ENCODE data around the gene RACGAP1. TPM values are rescaled to one million over a fixed set of nuclear protein-coding genes. Genes with fewer than 3 reads are reported as not detected.

Gene RACGAP1
- total and polyA plus RNA-seq, 2 of the 4 experiments (the other 2 are of a cell fraction) = 37.9 to 110 TPM

DNA sequence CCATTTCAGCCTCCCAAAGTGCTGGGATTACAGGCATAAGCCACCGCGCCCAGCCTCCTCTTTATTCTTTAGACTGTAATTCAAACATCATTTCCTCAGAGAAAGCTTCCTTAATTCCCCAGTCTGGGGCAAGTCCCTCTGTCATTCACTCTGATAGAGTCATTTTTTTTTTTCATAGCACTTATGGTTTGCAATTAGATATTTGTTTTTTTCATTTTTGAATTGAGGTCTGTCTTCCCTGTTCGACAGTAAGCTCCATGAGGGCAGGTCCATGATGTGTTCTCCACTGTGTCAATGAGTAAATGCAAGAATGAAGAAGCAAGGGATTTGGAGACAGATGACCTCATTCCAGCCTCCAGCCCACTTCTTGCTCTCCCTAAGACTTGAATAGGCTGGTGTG lies 44.2 kb upstream of the RACGAP1 start:
- in situ Hi-C loops (cut with MboI; ENCODE audit: low sequenced_read_pairs) = loop anchor here (5.0 kb wide), 1 partner anchor 292 kb away; no protein-coding TSS in a partner anchor
- Histone ChIP-seq H2AK5ac (ENCODE audit: low read depth, low read length) (no peak overlapping the region), H3K14ac (replicated peaks; ENCODE audit: low read depth, low read length) (no peak overlapping the region), H3K27me3 (ENCODE audit: control insufficient read depth, insufficient read depth, low read length) (no peaks in the 10 kb centered on the region), H3K79me1 (ENCODE audit: low read depth in 1 of 2, low read length in 2 of 2) (no peaks in the 10 kb centered on the region), H2BK15ac (ENCODE audit: low read depth, low read length) (no peak overlapping the region), H3K4ac (ENCODE audit: low read depth, low read length) (no peak overlapping the region), H2BK20ac (ENCODE audit: low read depth, low read length) (no peak overlapping the region), H2BK5ac (ENCODE audit: low read depth, low read length, poor library complexity, severe bottlenecking) (no peak overlapping the region), H3K9ac (ENCODE audit: low read depth, low read length) (no peak overlapping the region), H4K8ac (ENCODE audit: low read depth in 2 of 2, low read length in 2 of 2) (no peak overlapping the region), H2AFZ (replicated peaks; ENCODE audit: low read length, poor library complexity) (no peak overlapping the region), H3K23ac (ENCODE audit: low read depth, low read length) (no peak overlapping the region), H3K27ac (ENCODE audit: insufficient read depth, low read length) (no peak overlapping the region), H3K9me3 (ENCODE audit: control insufficient read depth, insufficient read depth, low read length) (no peaks in the 10 kb centered on the region), H3K9me1 (ENCODE audit: insufficient read depth, low read length) (0 out of 2 replicates have a peak, but pooled peaks cover 7% of the 10 kb centered on the region), H3K18ac (ENCODE audit: low read depth, low read length) (no peak overlapping the region), H4K20me1 (ENCODE audit: insufficient read depth, low read length) (no peaks in the 10 kb centered on the region; the same call in 1 of the 2 replicates), H3K36me3 (ENCODE audit: control insufficient read depth, insufficient read depth, low read length) (no peaks in the 10 kb centered on the region), H4K91ac (ENCODE audit: insufficient read depth, low read depth, low read length) (no peak overlapping the region), H2BK120ac (ENCODE audit: low read depth, low read length) (no peak overlapping the region), H2AK9ac (replicated peaks; ENCODE audit: low read depth, low read length, poor library complexity) (no peak overlapping the region), H4K5ac (ENCODE audit: low read depth, low read length) (no peak overlapping the region), H3K56ac (ENCODE audit: extremely low read depth, insufficient read depth, low read length) (no peak overlapping the region), H3K4me2 (ENCODE audit: low read depth, low read length) (no peak overlapping the region), H3K4me1 (ENCODE audit: control insufficient read depth, insufficient read depth, low read length) (peaks cover 8% of the 10 kb centered on the region), H3K4me3 (ENCODE audit: insufficient read depth, low read depth, low read length) (no peak overlapping the region)
- dilution Hi-C loops (cut with HindIII; ENCODE audit: low sequenced_read_pairs, unreplicated experiment) = no loop called here
- TF ChIP-seq FOS (IDR thresholded peaks at IDR 0.05; ENCODE audit: low read depth, low read length) = no peak
- TF ChIP-seq NFE2L2 (IDR thresholded peaks at IDR 0.05; ENCODE audit: low read depth, low read length) = no peak
- TF ChIP-seq, protein P1, sequence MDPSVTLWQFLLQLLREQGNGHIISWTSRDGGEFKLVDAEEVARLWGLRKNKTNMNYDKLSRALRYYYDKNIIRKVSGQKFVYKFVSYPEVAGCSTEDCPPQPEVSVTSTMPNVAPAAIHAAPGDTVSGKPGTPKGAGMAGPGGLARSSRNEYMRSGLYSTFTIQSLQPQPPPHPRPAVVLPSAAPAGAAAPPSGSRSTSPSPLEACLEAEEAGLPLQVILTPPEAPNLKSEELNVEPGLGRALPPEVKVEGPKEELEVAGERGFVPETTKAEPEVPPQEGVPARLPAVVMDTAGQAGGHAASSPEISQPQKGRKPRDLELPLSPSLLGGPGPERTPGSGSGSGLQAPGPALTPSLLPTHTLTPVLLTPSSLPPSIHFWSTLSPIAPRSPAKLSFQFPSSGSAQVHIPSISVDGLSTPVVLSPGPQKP (IDR thresholded peaks at IDR 0.05; ENCODE audit: borderline replicate concordance, low read depth, low read length) = no peak
- TF ChIP-seq CTCF (conservative IDR thresholded peaks at IDR 0.05; ENCODE audit: low read depth, low read length) = no peak
- no peak for TF ChIP-seq MXI1 (IDR thresholded peaks at IDR 0.05; ENCODE audit: borderline replicate concordance, low read depth, low read length)
- TF ChIP-seq RAD21 (IDR thresholded peaks at IDR 0.05; ENCODE audit: low read length) = no peak
- TF ChIP-seq CHD1 (IDR thresholded peaks at IDR 0.05; ENCODE audit: low read depth, low read length) = no peak
- no peak for TF ChIP-seq POLR2A (IDR thresholded peaks at IDR 0.05; ENCODE audit: low read depth, low read length)
- no peak for TF ChIP-seq RCOR1 (IDR thresholded peaks at IDR 0.05; ENCODE audit: insufficient replicate concordance, low read length)
- TF ChIP-seq SMC3 (IDR thresholded peaks at IDR 0.05; ENCODE audit: low read depth, low read length) = no peak
- no peak for TF ChIP-seq BHLHE40 (IDR thresholded peaks at IDR 0.05; ENCODE audit: low read depth, low read length)
- no peak for TF ChIP-seq RFX5 (IDR thresholded peaks at IDR 0.05; ENCODE audit: low read depth, low read length)
- TF ChIP-seq MAZ (IDR thresholded peaks at IDR 0.05; ENCODE audit: borderline replicate concordance, low read depth, low read length) = no peak
- TF ChIP-seq CEBPB (IDR thresholded peaks at IDR 0.05; ENCODE audit: low read depth, low read length) = no peak
- ChIA-PET POLR2A (ENCODE audit: unreplicated experiment) (no interaction called here), CTCF (interaction anchor here (1.0 to 2.1 kb wide), 2 partner anchors 95 to 102 kb away, joined by 6 to 33 read pairs; no protein-coding TSS in a partner anchor)
- BruUV-seq (replicated peaks) = no TSS peak
- ATAC-seq (ENCODE audit: low read depth) (no peak), DNase-seq (no peak)
- intact Hi-C loops (cut with micrococcal nuclease) = no loop called here
- WGBS, 2 experiments (ENCODE audit: extremely low coverage in 2 of 2, insufficient read length in 1 of 2) = no CpG with 5 or more reads among the region's 3 CpGs

Data from IMR-90 (cell line).